HG02938 (cell line): ENCODE results near the gene BMPR1B.
"Not testable (repeated sequence)": the region's sequence is repeated elsewhere in the genome, so short reads cannot be mapped to it uniquely, and the experiment has no call there.

Experiments
- ATAC-seq: cut with Tn5 transposase; IDR thresholded peaks from one replicate; pipeline ENCODE4 v1.9.1; 2021; ENCODE audit warnings: mild to moderate bottlenecking, moderate library complexity; ENCODE audit not compliant: unreplicated experiment

The BMPR1B gene

DNA sequence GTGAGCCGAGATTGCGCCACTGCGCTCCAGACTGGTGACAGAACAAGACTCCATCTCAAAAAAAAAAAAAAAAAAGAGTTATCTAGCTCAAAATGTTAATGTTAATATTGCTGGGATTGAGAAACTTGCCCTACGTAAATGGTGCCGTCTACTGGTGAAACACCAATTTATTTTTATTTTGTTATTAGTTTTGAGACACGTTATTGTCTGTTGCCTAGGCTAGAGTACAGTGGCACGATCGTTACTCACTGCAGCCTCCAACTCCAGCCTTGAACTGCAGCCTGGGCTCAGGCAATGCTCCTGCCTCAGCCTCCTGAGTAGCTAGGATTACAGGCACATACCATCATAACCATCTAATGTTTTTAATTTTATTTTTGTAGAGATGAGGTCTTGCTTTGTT lies 262.8 kb downstream of the BMPR1B start:
- no peak for ATAC-seq

DNA sequence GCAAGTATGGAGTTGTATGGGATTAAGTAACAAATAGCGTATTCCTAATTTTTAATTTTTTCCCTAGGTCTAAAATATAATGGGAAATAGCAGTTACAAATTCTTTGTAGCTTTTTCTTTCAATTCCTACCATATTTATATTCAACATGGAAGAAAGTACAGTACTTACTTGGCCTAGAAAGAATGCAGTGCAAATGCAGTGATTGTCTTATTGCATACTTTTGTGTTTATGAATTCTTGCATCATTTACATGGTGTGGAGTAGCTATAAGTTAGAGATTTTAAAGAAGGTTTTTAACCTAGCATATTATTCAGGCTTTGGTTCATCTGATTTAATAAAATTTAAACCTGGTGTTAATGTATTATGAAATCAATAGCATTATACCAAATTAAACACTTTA lies 263.3 kb downstream of the BMPR1B start:
- ATAC-seq = no peak

- no peak for ATAC-seq
Observed at GRCh38 chr4:95023110-95023509, 265.4 kb downstream of the BMPR1B start.

DNA sequence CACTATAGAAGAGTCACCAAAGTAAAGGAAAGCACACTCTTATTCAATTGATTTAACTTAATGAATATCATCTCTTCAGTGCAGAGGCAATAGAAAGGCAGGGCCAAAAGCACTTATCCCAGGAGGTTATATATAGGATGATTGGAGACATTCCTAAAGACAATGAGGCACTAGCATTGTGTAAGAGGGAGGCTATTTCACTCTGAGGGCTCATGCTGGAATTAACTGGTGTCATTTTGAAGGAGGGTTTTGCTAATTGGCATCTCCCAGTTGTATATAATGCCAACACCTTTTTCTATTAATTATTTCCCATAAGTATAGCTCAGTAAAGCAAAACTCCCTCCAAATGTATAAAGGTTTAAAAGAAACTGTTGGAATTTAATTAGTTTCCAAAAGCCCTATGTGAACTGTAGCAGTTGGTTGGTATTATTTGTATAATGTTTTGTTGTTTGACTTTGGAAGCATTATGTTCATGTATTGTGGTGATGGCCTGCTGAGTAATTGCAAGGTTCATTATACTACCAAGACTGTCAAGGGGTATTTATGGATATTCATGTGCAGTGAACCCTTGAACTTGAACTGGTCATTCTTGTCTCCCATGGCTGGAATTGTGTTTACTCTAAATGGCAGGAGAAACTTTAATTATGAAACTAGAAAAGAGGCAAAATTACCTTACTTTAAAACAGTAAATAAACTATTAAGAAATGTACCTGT lies 270.3 kb downstream of the BMPR1B start:
- no peak for ATAC-seq

DNA sequence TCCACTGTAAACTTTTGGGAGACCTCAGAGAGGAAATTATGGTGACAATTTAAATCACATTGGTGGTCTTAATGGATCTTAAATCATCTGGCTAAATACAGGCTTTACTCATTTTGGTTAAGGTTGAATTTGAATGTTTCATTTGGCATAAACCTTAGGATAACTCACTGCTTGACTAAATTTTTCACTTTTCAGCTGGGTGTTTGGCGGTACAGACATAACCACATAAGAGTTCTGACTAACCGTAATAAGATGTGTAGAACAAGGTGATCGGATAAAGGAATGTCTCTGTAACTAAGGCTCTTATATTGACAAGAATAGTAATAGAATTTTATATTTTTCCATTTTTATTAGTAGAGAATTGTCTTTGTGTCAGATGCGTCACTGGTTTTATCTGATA lies 281.0 kb downstream of the BMPR1B start:
- no peak for ATAC-seq

DNA sequence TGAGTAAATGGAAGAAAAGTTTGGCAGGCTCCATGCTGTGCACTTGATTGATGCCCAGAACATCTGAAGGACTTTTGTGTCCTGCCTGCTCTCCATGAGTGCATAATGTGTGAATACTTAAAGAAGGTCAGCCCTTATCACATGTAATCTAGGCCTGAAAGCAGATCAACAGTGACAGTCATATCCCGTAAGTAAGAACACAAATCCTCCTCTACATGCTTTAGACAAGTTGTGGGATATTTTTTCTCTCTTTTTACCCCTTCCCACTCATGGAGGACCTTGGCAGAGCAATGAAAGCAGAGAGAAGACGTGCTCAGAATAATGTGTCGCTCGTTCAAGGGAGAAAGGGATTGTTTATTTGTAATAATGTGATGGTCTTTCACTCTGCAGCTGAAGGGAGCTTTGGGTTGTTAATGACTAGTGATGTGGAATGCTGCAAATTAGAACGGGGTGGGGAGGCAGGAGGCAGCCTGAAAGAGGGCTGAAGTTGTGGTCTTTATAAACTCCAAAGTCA lies 286.6 kb downstream of the BMPR1B start:
- no peak for ATAC-seq

DNA sequence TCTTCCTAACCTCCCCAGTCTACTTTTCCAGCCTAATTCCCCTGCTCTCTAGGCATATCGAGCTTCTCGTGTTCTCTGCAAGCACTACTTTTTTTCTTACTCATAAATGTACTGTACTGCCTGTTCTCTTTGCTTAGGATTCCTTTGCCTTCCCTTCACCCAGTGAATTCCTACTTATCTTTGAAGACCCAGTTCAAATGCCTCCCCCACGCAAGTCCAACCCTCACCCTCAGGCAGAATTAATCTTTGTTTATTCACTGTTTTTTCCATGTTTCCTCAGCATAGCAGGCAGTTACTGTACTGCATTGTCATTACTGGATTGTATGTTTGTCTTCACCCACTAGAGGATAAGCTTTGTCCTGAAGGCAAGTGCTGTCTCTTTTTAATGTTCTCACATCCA lies 287.7 kb downstream of the BMPR1B start:
- no peak for ATAC-seq

GRCh38 chr4:95048296-95048695 lies 290.5 kb downstream of the BMPR1B start:
- no peak for ATAC-seq

DNA sequence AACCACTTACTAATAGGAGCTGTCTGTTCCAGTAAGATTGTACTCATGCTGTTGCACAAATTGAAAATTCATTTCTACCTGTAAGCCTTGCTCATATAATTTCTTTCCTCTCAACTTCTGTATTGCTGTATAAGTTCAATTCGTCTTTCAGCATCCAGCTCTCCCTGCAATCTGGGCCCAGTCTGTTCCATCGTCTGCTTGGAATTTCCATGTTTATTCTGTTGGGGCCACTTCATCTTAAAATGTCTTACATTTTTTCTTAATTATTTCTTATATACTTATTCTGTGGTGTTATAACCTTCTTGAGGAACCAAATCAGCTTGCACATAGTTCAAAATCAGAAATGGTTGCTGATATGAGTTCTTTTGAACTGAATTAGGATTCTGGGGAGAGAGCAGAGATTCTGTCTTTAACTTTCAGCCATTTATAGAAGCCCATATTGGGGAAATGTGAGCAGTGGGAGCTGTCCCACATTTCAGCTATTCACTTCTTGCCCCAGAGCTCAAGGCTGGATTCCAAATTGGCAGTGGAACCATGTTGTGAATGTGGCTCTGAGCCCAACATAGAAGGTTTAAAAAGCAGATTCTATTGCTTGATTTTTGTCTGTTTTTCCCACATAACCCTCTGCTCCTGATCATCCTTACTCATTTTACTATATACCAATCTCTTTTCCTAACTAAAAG lies 291.9 kb downstream of the BMPR1B start:
- ATAC-seq = no peak

DNA sequence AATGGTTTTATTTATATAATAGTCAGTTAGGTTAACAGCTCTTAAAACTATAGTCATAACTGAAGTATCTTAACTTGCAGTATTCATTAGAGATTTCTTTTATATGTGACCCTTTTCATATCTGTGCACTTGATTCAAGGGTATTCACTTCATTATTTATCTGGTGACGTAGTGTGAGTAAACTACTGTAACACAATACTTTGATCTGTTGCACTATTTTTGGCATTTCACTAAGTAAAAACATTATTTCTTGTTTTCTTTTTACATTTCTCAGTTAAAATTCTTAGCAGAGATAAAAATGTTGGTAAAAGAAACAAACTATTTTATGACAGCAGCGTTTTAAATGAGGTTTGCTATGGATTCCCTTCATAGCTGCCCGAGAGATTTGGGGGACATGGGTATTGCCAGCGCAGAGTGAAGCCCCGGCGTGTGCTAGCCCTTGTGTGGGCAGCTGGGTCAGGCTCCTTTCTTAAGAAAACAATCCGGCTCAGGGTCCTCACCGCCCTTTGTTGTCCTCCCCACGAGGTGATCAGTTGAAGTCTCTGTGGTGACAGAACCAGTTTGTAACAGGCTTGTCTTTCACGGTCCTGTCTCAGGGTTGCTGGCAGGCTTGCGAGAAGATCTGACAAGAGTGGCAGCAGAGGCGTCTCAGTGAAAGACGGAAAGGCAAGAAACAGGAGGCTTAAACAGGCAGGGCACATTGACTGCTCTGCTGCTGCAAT lies 293.4 kb downstream of the BMPR1B start:
- ATAC-seq = no peak

DNA sequence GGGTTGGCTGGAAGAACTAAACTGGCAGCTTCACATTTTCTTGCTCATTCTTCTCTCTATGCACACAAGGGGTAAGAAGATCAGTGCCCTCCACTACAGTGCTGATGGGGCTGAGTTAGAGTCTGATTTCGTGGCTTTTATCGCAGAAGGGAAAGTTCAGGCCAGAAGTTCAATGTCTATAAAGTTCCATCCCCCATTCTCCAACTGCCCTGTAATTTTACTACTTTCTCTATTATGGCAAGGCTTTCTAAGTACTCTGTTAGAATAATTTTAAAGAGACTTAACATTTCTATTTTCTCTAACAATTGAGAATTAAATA lies 293.9 kb downstream of the BMPR1B start:
- ATAC-seq = no peak

DNA sequence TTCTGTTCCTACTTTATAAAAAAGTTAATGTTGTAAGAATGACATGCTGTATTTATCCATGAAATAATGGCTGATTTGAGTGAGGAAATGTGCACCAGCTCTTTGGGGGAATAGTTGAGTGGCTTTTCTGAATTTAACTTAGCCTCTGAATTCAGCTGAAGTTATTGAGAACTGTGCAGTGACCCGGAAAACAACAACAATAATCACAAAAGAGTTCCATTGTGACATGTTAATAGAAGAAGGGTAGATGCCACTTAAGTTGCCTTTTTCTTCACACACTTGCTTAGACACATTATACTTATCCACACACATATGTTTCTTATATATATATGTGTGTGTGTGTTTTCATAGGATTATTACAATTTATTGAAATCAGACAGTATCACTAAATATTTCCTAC lies 301.2 kb downstream of the BMPR1B start:
- ATAC-seq = no peak

DNA sequence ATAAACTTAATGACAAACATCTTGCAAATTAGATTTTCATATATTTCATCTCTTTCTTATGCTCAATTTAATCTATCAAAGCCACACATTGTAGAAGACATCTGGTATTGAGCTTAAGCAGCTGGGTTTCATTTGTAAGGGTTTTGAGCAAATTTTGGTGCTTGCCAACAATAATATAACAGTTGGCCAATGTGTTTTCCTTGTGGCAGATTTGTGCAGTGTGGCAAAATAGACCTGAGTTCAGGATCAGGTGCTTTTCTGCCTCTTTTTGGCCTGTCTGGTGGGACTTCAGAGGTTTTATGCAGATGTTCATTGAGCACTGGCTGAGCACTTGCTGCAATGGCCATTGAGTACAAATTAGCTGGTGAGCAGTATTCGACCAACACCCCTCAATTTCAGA lies 301.9 kb downstream of the BMPR1B start:
- no peak for ATAC-seq

DNA sequence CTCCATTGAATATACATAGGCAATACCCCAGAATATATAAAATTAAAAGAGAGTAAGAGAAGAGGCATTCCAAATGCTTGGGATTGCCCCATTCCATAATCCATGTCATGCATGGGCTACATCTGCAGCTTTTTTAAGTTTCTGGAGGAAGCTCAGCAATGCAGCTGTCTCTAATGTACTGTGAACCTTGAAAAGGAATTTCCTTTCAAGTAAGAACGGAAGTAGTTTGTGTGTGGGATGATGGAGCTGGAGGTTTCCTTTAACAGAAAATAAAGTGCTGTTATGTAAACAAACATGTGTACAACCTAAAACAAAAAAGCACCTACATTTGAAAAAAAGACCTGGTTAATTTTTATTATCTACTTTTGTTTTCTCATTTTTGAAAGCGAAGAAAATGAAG lies 303.5 kb downstream of the BMPR1B start:
- ATAC-seq = no peak

- not testable (repeated sequence) for ATAC-seq
Observed at GRCh38 chr4:95061801-95062200, 304.0 kb downstream of the BMPR1B start.

DNA sequence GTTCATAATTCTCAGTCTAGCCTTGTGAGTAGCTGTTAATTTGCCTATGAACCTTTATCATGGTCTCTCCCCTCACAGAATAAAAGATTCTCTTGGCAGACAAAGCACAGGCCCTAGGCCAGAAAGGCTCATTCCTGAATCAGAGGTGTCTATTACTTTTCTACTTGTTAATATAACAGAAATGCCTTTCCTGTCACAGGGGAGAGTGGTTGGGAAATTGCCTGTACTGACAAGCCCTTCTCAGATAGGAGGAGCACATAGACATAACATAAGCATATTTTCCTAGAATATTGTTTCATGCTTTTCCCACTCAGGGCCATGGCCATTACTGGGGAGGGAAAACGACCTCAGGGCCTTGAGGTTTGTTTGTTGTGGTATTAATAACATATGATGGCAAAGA lies 308.3 kb downstream of the BMPR1B start:
- no peak for ATAC-seq

- ATAC-seq = no peak
Observed at GRCh38 chr4:95068401-95068800, 310.6 kb downstream of the BMPR1B start.

DNA sequence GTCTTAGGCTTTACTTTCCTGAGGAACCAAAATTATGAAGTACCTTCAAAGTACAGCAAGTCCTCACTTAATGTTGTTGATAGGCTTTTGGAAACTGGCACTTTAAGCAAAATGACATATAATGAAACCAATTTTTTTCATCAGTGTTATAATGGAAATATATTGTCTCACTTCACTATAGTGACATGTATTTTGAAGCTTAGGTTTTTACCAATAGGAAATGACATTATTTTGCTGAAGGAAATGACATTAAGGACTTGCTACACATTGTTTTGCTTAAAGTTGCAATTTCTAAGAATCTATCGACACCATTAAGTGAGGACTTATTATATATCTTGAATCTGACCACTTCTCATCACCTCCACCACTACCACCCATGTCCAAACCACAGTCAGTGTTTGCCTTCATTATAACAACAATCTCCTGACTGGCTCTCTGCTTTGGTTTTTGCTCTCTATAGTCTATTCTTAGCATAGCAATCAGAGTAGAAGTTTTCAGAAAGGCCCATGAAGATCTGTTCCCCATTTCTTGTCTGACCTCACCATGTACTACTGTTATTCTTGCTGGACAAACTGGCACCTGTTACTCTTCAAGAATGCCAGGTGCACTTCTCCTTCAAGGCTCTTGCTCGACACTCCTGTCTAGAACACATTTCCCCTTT lies 311.2 kb downstream of the BMPR1B start:
- no peak for ATAC-seq

GRCh38 chr4:95071851-95072250 lies 314.1 kb downstream of the BMPR1B start:
- ATAC-seq = no peak

GRCh38 chr4:95073646-95074045 lies 315.9 kb downstream of the BMPR1B start:
- no peak for ATAC-seq

GRCh38 chr4:95077864-95078263 lies 320.1 kb downstream of the BMPR1B start:
- no peak for ATAC-seq

DNA sequence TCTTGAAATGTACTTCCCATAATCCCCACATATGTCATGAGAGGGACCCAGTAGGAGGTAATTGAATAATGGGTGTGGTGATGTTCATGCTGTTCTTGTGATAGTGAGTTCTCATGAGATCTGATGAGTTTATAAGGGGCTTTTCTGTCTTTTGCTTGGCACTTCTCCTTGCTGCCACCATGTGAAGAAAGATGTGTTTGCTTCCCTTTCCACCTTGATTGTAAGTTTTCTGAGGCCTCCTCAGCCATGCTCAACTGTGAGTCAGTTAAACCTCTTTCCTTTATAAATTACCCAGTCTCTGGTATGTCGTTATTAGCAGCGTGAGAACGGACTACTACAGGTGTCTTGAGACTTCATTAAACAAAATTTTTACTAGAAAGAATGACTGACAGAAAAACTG lies 323.2 kb downstream of the BMPR1B start:
- ATAC-seq = no peak
